Measurements from ENCODE around the gene PLEKHA8. TPM values are rescaled to one million over a fixed set of nuclear protein-coding genes. Genes with fewer than 3 reads are reported as not detected.

Gene PLEKHA8
- total RNA-seq, 1 donor from 2014 or later, result 60.1 TPM

DNA sequence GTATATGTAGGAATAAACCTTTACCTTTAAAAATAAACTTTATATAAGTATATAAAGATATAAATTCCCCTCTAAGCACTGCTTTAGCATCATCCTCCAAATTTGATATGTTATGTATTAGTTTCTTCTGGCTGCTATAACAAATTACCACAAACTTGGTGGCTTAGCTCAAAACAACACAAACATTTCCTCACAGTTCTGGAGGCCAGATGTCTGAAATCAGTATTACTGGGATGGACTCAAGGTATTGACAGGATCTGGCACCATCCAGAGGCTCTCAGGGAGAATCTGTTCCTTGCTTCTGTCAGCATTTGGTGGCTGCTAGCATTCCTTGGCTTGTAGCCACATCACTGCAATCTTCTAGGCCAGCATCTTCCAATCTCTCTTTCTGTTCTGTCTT, 31.9 kb upstream of the PLEKHA8 start:
- H3K27me3 Mint-ChIP-seq (ENCODE audit: low read depth), result no peaks in the 10 kb centered on the region
- DNase-seq (ENCODE audit: low read depth, low spot score), result no peak
- peaks cover 19% of the 10 kb centered on the region for H3K36me3 Mint-ChIP-seq (ENCODE audit: low read depth)
- H3K4me3 Mint-ChIP-seq, result no peak overlapping the region
- peaks cover 9% of the 10 kb centered on the region for H3K4me1 Mint-ChIP-seq
- peaks cover 11% of the 10 kb centered on the region for H3K9me3 Mint-ChIP-seq
- H3K27ac Mint-ChIP-seq (ENCODE audit: unreplicated experiment), result no peak overlapping the region
- TF ChIP-seq, protein P1, sequence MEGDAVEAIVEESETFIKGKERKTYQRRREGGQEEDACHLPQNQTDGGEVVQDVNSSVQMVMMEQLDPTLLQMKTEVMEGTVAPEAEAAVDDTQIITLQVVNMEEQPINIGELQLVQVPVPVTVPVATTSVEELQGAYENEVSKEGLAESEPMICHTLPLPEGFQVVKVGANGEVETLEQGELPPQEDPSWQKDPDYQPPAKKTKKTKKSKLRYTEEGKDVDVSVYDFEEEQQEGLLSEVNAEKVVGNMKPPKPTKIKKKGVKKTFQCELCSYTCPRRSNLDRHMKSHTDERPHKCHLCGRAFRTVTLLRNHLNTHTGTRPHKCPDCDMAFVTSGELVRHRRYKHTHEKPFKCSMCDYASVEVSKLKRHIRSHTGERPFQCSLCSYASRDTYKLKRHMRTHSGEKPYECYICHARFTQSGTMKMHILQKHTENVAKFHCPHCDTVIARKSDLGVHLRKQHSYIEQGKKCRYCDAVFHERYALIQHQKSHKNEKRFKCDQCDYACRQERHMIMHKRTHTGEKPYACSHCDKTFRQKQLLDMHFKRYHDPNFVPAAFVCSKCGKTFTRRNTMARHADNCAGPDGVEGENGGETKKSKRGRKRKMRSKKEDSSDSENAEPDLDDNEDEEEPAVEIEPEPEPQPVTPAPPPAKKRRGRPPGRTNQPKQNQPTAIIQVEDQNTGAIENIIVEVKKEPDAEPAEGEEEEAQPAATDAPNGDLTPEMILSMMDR (conservative IDR thresholded peaks at IDR 0.05), result no peak

DNA sequence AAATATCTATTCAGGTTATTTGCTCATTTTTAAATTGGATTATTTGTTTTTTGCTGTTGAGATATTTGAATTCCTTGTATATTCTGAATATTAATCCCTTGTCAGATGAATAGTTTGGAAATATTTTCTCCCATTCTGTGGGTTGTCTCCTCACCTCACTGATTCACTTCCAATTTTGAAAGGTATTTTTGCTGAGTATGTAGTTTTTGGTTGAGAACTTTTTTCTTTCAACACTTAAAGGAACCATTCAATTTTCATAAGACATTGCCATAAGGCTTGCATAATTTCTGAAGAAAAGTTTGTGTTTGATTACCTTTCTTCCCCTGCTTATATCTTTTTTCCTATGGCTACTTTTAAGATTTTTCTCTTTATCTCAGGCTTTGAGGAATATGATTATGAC, 29.7 kb upstream of the PLEKHA8 start:
- Mint-ChIP-seq H3K4me3 (no peak overlapping the region), H3K27ac (ENCODE audit: unreplicated experiment) (no peak overlapping the region), H3K36me3 (ENCODE audit: low read depth) (peaks cover 13% of the 10 kb centered on the region), H3K27me3 (ENCODE audit: low read depth) (no peaks in the 10 kb centered on the region), H3K4me1 (peaks cover 13% of the 10 kb centered on the region), H3K9me3 (peaks cover 7% of the 10 kb centered on the region)
- DNase-seq (ENCODE audit: low read depth, low spot score), result no peak
- TF ChIP-seq, protein P1 (conservative IDR thresholded peaks at IDR 0.05), result no peak

DNA sequence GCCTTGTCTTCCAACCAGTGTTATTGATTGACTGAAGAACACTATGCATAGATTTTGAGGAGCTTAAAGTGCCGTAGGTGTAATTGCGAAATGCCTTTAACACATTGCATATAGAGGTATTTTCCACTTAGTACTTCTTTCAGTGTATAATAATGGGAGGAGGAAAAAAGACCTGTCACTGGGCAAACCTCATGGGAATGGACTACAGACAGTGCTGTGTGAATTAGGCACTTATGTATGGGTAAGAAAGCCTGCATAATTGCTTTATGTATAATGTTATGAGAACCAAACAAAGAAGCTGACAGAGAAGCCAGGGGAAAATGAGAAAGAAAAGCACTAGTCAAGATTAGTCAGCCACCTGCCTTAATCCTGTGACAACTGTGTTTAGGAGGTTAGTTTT, 26.2 kb upstream of the PLEKHA8 start:
- H3K4me1 Mint-ChIP-seq, result peaks cover 22% of the 10 kb centered on the region
- TF ChIP-seq, protein P1 (conservative IDR thresholded peaks at IDR 0.05), result no peak
- no peak for DNase-seq (ENCODE audit: low read depth, low spot score)
- no peaks in the 10 kb centered on the region for H3K27me3 Mint-ChIP-seq (ENCODE audit: low read depth)
- peaks cover 4% of the 10 kb centered on the region for H3K9me3 Mint-ChIP-seq
- no peak overlapping the region for H3K4me3 Mint-ChIP-seq
- H3K27ac Mint-ChIP-seq (ENCODE audit: unreplicated experiment), result no peak overlapping the region
- peaks cover 4% of the 10 kb centered on the region for H3K36me3 Mint-ChIP-seq (ENCODE audit: low read depth)

DNA sequence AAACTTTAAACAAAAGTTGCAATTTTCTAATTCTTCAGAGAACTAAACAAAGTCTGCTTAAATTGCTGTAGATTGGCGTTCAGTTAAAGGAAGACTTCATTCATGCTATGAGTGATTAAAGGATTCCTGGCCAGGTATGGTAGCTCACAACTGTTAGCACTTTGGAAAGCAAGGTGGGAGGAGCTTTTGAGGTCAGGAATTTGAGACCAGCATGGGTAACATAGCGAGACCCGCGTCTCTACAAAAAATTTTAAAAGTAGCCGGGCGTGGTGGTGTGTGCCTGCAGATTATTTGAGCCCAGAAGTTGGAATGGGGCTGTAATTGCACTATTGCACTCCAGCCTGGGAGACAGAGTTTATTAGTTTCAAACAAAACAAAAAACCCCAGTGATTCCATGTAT, 25.1 kb upstream of the PLEKHA8 start:
- Mint-ChIP-seq H3K4me1 (peaks cover 22% of the 10 kb centered on the region), H3K27ac (ENCODE audit: unreplicated experiment) (no peak overlapping the region), H3K4me3 (no peak overlapping the region), H3K9me3 (no peaks in the 10 kb centered on the region), H3K36me3 (ENCODE audit: low read depth) (no peaks in the 10 kb centered on the region), H3K27me3 (ENCODE audit: low read depth) (no peaks in the 10 kb centered on the region)
- no peak for DNase-seq (ENCODE audit: low read depth, low spot score)
- TF ChIP-seq, protein P1 (conservative IDR thresholded peaks at IDR 0.05), result no peak

DNA sequence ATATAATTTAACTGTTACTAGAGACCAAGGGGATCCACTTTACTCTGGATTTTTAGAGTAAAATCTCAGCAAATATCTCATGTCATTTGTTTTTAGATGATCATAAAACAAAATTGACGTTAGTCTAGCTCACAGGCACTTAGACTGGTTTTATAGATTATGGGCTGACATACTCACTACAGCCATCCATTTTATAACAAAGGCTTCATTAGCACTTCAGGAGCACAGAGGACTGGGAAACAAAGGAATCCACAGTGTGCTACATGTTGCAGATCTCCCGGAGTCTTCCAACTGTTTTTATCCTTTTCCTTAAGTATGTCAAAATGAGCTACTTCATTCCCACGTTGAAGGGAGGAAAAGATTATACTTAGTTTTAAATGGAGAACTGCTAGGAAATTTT, 22.7 kb upstream of the PLEKHA8 start:
- DNase-seq (ENCODE audit: low read depth, low spot score), result no peak
- Mint-ChIP-seq H3K27me3 (ENCODE audit: low read depth) (no peaks in the 10 kb centered on the region), H3K9me3 (no peaks in the 10 kb centered on the region), H3K36me3 (ENCODE audit: low read depth) (no peaks in the 10 kb centered on the region), H3K4me3 (no peak overlapping the region), H3K27ac (ENCODE audit: unreplicated experiment) (no peak overlapping the region), H3K4me1 (peaks cover 19% of the 10 kb centered on the region)
- TF ChIP-seq, protein P1 (conservative IDR thresholded peaks at IDR 0.05), result no peak

DNA sequence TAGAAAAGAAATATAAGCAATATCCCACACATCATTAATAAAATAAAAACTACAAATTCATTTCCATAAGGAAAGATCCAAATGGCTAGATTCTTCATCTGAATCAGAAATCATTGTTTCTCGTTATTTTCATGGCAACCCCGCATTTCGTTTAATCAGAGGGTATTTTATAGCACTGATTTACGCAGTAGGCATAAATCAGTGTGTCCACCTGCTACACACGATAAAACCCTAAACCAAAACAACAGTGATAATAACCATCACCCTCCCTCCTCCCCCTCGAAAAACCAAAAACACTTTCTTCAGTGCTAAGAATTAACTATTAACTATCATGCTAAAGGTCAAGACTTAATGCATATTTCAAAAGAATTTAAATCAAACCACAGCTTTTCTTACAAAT, 18.2 kb upstream of the PLEKHA8 start:
- Mint-ChIP-seq H3K27me3 (ENCODE audit: low read depth) (no peaks in the 10 kb centered on the region), H3K27ac (ENCODE audit: unreplicated experiment) (no peak overlapping the region), H3K4me1 (peaks cover 8% of the 10 kb centered on the region), H3K9me3 (no peaks in the 10 kb centered on the region), H3K36me3 (ENCODE audit: low read depth) (peaks cover 2% of the 10 kb centered on the region), H3K4me3 (no peak overlapping the region)
- TF ChIP-seq, protein P1 (conservative IDR thresholded peaks at IDR 0.05), result no peak
- no peak for DNase-seq (ENCODE audit: low read depth, low spot score)
